GM10248 (cell line): ENCODE data around the gene PDE10A.

Experiments used
- CTCF ChIA-PET: fragments of 300-600 bp; sonication (Branson Sonifier 250); formaldehyde crosslinking; extraction: SDS; loops from one replicate; lab custom pipeline; 2021; ENCODE audit warnings: antibody characterized with exemption; lab: Yijun Ruan, JAX
- POLR2A ChIA-PET: fragments of 350-650 bp; sonication (Branson Sonifier 250); formaldehyde crosslinking; extraction: SDS; loops from one replicate; lab custom pipeline; 2020; ENCODE audit warnings: antibody characterized with exemption; lab: Yijun Ruan, JAX
- DNase-seq: peaks from one replicate; pipeline ENCODE4 v3.0.0; 2012; ENCODE audit errors: extremely low spot score
- TF ChIP-seq, protein P1 (sequence below): IDR thresholded peaks from 2 replicates; pipeline ENCODE4 v1.5.1; 2012; ENCODE audit warnings: mild to moderate bottlenecking, low read depth; ENCODE audit errors: extremely low read depth, missing control alignments, control extremely low read depth

PDE10A gene

DNA sequence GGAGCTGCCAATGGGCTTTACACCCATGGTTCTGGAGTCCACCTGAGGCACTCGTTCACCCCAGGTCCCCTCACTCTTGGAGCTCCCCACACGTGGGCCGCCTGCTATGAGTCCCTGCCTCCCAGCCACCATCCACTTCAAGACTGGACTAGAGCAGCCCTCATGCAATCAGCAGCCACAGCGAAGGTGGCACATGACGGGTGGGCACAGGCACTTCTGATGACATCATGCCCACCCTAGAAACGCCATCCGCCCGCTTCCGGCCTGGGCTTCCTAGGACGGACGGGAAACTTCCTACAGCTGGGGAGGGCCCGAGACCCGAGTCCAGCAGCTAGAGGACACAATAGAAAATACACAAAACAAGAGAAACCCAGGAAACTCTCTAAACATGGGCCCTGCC lies 85.5 kb downstream of the PDE10A start:
- TF ChIP-seq, protein P1, sequence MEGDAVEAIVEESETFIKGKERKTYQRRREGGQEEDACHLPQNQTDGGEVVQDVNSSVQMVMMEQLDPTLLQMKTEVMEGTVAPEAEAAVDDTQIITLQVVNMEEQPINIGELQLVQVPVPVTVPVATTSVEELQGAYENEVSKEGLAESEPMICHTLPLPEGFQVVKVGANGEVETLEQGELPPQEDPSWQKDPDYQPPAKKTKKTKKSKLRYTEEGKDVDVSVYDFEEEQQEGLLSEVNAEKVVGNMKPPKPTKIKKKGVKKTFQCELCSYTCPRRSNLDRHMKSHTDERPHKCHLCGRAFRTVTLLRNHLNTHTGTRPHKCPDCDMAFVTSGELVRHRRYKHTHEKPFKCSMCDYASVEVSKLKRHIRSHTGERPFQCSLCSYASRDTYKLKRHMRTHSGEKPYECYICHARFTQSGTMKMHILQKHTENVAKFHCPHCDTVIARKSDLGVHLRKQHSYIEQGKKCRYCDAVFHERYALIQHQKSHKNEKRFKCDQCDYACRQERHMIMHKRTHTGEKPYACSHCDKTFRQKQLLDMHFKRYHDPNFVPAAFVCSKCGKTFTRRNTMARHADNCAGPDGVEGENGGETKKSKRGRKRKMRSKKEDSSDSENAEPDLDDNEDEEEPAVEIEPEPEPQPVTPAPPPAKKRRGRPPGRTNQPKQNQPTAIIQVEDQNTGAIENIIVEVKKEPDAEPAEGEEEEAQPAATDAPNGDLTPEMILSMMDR: no peak
- DNase-seq: no peak
- ChIA-PET CTCF (no interaction called here), POLR2A (no interaction called here)

DNA sequence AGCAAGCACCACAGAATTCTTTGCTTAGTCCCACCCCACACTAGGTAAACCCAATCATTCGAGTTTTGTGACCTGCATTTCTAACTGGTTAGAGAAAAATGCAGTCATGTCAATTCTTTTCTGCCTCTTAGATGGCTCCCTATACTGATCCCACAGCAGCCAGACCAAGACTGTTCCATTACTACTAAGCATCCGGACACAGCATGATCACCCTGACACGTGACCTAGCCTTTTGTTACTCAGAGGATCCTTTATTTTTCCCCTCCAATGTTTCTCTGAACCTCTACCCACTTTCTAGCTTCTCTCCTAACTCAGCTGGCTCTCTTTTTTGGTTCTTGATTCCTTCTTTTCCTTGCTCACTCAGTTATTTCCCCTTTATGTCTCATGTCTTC lies 87.9 kb downstream of the PDE10A start:
- TF ChIP-seq, protein P1: no peak
- ChIA-PET CTCF (interaction anchor here (2.0 kb wide), 1 partner anchor 11 kb away, joined by 5 read pairs; no protein-coding TSS in a partner anchor), POLR2A (no interaction called here)
- DNase-seq: no peak

DNA sequence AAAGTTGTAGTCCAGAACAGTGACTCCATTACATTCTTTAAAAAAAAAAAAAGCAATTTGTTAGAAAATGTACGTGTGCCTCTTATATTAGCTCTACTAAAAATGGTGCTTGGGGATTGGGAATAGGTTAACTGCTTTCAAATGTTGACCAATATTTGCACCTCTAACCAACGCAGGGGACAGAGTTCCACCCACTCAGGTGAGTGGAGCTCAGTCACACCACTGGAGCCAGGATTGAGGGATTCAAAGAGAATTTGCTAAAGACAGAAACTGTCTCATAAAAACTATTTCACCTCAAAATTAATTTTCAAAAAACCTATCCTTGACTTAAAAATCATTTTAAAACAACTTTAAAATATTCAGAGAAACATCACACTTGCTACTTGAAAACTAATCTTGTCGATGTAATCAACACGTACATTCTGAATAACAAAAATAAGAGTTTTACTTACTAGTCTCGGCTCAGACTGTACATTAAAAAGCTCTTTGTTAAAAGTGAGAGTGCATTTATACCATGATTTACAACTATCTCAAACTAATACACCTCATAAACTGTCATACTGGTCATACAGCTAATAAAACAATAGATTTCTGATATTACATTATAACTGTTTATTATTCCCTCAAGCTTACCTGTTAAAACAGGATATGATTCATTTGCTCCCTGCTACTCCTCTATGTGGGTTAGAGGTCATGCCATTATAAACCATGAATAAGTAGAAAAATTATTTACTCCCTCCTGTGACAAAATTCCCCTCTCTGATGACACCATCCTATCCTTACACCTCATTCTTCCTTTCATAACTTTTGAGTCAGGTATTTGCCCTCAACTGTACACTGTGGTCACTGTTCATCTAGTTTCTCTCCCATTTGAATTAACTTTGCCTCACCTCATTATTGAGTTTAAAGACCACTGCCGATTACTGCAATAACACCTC lies 88.6 kb downstream of the PDE10A start:
- no peak for DNase-seq
- POLR2A ChIA-PET: no interaction called here
- TF ChIP-seq, protein P1: no peak
- CTCF ChIA-PET: interaction anchor here (0.6 to 1.4 kb wide), 3 partner anchors 9 to 29 kb away, joined by 3 to 4 read pairs (median 4); no protein-coding TSS in a partner anchor

DNA sequence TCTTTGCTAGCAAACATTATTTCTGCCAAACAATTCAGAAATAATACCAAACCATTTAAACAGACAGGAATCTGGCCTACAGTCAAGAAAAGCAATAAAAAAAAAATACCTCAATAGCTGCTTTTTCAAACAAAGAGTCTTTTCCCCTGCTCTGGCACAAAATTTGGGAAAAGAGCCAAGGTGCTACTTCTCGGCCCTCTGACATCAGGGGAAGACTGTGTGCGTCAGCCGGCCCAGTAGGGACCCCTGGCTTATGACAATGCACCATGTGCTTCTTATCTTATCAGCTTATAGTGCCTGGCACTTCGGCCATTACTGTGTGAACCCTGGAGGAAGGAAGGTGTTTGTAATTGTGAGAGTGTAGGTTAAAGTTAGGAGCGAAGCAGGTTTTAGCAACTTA lies 89.4 kb downstream of the PDE10A start:
- no peak for DNase-seq
- TF ChIP-seq, protein P1: no peak
- ChIA-PET POLR2A (no interaction called here), CTCF (interaction anchor here (0.6 to 1.4 kb wide), 3 partner anchors 9 to 30 kb away, joined by 3 to 4 read pairs (median 4); no protein-coding TSS in a partner anchor)

DNA sequence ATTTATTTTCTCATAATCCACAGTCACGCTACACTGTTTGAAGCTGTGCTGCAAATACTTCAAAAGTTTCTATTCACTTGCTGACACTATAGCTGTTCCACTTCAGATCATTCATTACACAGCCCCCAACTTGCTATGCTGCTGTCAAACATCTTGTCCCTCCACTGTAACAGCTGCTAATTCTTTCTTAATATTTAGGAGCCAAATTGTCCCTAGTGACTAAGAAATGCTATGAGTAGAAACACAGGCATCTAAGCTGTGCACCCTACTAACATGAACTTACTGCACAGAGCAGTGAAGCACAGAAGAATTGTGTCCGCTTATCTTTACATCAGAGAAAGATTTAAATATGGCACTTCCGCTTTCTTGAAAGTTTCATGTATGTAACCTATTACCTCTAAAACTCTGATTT lies 91.3 kb downstream of the PDE10A start:
- CTCF ChIA-PET: no interaction called here
- POLR2A ChIA-PET: no interaction called here
- TF ChIP-seq, protein P1: no peak
- DNase-seq: peak; percentile 17

DNA sequence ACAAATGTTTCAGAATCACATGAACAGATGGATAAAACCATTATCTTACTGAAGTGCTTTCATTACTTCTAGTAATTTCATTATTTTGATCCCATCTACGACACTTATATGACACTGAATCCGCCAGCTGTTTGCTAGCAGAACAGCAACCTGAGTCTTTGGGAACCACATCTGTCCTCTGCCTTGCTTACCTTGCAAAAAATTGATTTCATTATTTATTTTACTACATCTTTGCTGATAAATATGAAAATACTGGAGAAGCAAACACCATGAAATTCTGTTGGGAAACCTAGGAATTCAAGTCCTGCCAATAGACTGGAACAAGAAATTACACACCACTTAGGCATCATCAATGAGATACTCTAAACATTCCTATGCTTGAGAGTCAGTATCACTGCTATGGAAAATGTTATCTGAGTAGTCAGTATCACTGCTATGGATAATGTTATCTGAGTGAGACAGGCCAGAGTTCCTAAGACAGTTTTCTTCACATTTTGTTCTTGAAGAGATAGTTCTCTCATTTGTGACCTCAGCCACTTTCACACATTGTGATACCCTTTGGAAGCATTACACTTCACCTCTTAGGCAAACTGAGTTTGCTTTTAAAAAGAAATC lies 91.9 kb downstream of the PDE10A start:
- CTCF ChIA-PET: no interaction called here

More for the DNA sequence above, 91.9 kb downstream of the PDE10A start:
- TF ChIP-seq, protein P1: no peak
- DNase-seq: no peak
- POLR2A ChIA-PET: no interaction called here
